Stimulated activated CD8-positive, alpha-beta memory T cell treated with anti-CD3 and anti-CD28 coated beads, Interleukin-4, amount 100 ng/mL, for 24 hours (primary cell): ENCODE data around the gene CD86.

ENCODE experiments used
- DNase-seq: peaks from one replicate; pipeline ENCODE4 v3.0.0-alpha.2; 2020; ENCODE audit warnings: low read depth

Gene CD86

DNA sequence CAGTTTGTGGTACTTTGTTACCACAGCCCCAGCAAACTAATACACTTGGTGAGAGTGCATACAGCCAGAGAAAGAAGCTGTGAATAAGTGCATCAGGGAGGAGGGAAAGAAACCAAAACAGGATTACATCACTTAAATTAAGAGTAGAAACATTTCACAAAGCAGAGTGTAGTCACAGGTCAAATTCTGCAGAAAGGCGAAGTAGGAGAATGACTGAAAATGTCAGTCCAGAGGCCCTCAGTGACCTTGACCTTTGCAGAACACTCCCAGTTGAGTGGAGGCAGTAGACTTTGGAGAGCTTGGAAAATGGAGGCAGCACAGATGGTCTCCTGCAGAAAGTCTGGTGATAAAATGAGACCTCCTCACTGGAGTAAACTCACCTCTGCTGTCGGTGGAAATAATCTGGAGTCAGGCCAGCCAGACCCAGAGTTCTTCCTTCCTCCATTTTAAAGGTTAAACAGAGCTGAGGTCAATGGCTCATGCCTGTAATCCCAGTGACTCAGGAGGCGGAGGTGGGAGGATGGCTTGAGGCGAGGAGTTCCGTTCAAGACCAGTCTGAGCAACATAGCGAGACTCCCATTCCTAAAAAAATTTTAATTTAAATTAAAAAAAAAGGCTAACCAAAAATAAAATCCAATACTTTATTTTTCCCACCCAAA lies 5.0 kb downstream of the CD86 start:
- no peak for DNase-seq

DNA sequence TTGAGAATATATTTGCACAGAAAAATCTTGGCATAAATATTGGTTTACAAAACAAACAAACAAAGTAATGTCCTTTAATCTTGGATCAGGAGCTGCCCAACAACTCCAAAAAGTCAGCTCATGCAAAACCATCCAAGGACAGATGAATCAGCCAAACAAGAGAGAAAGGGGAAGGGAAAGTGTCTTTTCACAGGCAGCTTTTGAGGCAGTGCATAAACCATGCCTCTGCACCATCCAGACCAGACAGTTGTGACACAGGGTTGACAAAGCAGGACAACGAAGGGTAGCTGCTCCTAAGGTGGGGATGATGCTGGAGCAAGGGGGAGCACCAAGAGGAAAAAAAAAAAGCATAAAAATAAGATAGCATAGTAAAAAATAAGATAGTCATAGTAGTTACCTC lies 8.7 kb downstream of the CD86 start:
- DNase-seq, result no peak

DNA sequence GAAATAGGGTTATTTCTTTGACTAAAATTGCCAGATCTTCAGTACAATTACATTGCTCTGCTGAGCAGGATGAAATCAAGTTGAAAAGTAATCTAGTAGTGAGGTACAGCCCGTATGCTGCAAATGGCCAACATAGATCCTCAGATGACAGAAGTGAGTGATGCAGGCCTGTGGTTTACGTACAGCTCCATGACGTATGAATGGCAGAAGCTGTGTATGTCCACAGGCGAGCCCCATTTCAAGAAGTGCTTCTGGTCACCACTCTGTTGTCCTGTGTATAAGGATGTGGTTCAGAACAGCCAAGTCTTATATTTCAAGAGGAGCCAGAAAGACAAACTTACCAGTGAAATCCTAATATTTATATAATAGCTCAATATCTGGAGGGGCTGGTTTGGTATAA lies 9.2 kb downstream of the CD86 start:
- DNase-seq, result no peak

DNA sequence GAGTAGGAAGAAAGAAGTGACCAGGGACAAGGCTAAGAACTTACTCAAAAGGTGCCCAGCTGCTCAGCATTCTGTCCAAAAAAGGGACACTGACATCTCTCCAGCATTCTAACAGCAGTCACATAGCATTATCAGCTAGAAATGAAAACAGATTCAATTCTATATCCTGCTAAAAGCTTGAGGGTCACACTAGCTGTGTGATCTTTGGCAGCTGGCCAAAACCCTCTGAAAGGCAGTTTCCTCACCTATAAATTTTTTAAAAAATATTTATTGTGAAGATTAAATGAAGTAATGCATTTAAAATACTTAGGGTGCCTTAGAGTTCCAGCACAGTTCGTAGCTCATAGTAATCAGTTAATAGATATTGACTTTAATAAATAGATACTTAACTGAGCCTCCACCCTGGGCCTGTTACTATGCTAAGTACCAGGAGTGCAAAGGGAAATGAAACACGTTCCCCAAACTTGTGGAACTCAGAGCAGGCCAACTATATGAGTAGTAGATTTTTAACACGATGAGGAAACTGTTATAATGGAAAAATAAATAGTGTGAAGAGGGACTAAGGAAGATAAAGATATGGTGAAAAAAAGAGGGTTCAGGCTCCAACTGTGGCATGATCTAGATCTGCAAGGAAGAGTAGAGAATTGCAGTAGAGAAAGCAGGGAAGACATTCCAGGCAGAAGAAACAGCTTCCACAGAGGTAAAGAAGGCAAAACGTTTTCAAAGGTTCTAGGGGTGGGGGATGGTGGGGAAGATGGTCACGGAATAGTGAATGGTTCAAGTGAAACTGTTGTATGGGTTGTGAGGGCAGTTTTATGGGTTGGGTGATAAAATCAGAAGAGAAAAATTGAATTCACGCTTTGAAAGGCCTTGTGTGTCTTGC lies 11.4 kb downstream of the CD86 start:
- DNase-seq, result no peak

DNA sequence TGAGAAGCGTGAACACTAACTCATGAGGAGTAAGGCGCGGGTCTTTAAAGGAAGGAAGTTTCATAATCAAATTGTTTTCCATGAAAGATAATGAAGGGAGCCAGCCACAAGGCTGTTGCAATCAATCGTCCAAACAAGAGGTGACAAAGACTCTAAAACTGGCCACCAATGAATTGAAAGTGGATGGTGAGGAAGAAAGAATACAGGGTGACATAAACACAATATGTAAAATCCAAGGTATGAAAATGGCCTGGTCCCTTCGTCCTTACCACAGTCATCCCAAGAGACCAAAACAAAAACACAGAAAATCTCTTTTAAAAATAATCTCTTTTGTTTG lies 12.0 kb downstream of the CD86 start:
- DNase-seq, result no peak

DNA sequence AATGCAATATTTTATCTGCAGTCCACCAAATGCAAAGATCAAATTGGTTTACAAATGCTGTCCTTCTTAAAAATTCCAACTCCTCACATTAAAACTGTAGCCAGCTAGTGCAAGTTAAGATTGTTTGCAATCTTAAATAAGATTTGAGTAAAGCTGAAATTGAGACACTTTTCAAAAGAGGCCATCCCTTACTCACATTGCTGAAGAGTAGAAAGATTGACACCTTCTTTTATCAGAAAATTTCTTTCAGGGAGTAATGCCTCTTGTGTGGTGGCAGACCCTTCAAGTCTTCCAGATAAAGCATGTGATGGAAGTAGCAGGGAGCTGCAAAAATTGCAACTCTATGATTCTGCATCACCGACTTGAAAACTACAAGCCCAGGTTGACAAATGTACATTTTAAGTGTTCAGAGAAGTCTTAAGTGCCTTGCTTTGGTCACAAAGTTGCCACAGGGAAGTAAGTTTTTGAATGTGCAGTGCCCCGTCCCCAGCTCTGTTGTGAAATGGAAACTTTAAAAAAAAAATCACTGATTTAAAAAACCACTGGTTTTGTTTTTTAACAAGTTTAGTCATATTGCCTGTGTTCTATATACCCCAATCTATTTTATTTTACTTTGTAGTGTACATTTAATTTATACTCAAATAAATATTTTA lies 12.6 kb downstream of the CD86 start:
- DNase-seq, result no peak

DNA sequence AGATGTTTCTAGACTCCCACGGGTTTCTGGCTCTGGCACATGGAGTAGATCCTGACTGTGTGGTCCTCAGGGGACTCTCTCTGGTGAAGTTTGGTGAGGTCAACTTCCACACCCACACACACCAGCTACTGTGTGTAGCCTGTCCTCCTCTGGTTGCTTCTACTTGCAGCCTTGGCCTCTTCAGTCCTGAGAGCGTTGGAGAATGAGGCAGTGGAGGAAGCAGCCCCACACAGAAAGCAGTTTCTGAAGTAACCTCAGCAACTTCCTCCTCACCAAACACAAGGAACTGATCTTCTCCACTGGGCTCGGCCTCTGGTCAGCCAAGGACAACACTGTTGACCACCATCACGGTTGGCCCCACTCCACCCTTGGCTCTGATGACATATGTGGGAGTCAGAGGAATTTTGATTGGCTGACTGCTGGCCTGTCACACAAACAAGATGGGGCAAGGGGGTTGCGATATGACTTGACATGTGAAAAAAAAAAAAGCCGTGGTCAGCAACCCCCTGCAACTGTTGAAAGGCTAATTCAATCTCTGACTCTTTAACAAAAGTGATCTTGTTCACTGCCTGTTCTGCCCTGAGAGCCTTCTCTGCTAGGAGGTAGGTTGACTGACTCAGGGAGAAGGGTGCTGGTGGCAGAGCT lies 19.6 kb downstream of the CD86 start:
- no peak for DNase-seq

DNA sequence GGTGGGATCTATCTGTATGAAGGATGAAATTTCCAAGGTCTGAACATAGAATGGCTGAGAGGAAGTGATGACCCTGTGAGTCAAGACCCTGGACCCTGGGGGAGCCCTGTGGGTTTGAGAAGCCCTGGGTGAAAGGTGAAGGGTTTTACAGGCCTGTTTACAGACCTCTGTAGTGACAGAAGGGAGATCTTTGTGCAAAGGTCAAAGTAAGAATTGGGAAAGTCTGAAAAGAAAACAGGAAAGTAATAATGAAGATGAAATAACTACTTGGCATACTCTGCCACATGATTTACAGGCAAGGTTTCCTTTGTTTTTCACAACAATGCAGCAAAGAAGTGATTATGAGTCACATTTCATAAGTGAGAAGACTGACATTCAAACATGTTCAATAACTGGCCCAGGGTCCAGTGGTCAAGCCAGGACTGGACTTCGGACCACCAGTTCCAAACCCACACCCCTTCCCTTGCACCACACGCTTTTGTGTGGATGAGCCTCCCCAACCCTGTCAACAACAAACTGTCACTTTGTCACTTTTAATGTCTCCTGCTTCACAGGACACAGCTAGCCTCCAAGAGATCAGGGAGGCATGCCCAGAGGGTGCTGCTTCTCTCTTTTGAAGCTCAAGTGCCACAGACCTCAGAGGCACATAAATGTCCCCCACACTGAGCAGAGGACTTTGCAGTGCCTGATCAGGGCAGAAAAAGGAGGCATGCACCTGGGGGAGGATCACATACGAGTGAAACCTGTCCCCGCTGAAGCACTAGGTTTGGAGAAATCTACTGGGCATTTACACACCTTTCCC lies 21.5 kb downstream of the CD86 start:
- DNase-seq, result no peak

DNA sequence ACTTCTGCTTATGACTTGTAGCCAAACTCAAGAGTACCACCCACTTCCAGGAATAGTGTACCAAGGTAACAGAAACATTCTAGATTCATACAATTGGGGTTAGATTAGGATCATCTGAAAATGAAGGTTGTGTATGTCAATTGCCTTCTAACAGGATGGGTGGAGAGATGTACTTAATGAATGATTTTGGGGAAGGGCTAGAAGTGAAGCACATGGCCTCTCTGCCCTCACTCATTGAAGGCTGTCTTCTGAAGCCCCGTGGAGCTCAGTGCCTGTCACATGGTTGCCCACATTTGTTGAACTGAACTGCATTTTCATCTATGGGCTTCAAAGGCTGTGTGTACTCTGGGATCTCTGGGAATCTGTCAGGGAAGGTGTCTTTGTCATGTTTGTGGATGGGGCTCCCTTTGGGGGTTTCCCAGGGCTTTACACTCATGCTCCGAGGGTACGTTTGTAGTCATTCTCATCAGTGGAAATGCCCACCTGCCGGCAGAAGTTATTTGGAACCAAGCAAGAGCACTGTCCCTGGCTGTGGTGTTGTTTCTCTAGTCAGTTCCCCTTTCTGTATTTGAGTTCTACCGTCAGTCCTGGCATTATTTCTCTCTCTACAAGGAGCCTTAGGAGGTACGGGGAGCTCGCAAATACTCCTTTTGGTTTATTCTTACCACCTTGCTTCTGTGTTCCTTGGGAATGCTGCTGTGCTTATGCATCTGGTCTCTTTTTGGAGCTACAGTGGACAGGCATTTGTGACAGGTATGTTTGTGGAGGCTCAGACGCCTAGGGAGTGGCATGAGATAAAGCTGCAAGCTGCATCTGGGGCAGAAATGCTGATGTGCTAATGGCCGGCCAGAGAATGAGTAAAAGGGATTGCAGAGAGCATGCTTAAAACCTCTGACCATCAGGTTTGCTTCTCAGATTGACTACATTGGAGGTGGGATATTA lies 22.4 kb downstream of the CD86 start:
- DNase-seq, result no peak

DNA sequence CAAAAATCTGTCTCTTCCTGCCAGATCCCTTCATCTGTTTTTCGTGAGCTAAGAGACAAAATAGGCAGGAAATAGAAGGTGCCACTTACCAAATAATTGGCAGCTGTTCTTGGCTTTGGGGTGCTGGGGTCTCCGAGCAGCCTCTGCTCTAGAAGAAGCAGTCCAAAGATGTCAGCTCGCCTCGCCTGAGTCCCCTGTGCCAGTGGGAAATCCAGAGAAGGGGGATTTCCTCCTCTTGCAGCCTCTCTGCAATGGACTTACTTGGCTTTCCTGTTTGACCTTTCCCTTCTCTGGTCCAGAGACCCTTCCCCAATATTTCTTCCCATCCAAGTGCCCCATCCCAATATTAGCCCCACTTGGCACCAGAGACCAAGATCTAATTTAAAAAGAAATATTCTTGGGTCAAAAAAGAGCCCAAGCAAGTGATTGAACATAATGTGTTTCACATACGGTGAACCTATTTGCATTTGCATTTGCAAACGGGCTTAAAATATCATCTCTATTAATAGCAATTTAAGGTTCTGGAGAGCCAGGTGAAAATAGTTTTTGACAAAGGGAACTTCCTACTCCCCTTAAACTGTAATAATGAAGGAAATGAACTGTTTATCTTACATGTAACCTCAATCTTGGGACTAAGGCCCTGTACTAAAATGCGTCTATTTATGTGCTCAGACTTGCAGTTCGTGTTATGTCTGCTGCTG lies 23.2 kb downstream of the CD86 start:
- no peak for DNase-seq

DNA sequence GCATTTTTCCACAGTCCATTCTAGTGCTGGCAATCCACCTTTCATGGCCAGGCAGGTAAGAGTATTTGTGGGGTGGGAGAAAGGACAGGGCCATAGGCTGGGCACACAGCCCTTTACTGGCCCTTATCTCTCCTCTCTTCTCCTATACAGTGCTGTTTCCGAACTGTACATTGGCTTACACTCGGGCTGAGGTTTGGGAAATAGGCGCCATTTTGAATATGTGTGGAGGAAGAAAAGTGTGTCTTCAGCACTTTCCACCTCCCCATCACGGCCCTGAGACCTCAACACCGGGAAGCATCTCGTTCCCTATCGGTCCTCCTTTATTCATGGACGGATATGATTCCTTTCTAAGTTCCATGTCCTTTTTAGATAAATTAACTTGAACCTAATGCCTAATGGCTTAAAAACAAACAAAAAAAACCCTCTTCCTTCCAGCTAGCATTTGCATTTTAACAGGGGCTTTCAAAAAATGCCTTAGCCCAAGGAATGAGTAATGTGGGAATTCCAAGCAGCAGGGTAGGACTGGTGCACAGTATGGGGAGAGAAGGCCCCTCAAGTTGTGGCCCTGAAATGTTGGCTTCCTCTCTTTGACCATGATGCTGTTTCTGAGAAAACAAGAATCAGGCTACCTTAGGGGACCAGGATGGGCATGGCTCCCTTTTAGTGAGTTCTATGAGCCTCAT lies 24.5 kb downstream of the CD86 start:
- DNase-seq, result no peak

DNA sequence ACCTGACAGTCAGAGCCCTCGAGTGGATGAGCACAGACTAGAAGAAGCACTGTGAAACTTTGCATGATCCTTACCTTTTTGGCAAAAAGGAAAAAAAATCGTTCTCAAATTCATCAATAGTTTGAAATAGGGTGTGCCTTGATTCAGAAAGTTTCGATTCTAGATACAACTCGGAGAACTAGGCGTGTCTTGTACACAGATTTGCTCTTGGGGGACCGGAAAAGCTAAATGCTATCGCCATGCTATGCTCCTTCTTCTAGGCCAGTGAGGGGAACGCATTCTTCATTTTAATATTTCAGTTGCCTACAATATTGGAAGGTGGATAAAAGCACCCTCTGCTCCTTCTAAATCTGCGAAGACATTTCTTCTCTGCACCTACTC lies 25.0 kb downstream of the CD86 start:
- DNase-seq, result no peak

DNA sequence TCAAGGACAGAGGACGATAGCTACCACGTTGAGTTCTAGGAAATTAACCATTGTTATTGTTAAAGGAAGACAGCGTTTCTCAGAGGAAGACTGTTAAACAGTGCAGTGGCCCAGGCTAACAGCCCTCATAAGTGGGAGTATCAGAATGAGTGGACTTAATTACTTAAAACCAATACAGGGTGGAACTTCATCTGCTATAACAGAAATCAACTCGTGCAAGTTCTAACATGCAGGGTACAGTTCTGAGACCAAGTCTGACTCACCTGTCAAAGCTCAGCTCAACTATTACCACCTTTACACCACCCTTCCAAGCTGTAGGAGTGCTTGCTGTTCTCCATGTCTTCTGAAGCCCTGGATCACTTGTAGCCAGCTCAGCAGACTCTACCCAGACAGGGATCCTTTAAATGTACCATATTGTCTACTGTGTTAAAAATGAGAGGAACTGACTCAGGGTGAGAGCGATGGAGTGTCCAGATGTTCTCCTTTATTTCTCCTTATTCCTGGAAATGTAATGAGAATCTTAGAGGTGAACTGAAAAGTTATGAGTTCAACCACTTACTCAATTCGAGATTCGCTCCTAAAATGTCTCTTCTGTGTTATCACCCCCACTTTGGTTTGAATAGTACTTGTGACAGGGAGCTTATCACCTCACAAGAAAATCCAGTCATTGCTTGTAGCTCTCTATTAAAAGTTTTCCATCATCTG lies 26.5 kb downstream of the CD86 start:
- no peak for DNase-seq

DNA sequence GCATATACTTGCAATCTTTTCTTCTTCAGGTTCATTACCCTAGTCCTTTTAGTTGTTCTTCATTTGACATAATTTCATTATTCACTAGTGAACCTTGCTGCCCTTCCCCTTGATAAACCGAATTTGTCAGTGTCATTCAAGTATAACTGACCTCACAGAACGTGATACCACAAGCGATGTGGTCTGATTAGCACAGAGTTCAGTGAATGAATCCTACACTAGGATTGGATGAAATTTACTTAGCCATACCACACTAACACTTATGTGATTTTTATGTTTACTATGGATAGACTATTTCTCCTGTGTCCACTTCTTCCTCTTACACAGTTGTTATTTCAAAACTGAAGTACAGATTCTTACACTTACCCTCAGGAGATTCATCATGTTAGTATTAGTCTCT lies 27.2 kb downstream of the CD86 start:
- DNase-seq, result no peak

DNA sequence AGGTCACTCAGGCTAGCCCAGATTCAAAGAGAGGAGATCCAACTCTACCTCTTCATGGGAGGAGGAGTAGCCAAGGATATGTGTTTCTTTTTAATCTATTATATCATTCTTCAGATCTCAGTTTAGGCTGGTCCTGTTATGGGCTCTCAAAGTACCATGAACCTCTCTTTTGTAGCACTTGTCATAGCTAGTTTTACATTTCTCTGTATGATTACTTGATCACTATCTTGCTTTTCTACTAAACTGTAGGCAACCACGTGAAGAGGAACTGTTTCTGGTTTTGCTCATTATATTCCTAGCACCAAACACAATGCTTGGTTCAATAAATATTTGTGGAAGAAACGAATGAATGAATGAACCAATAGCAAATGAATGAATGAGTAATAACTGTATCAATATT lies 29.6 kb downstream of the CD86 start:
- DNase-seq, result no peak

DNA sequence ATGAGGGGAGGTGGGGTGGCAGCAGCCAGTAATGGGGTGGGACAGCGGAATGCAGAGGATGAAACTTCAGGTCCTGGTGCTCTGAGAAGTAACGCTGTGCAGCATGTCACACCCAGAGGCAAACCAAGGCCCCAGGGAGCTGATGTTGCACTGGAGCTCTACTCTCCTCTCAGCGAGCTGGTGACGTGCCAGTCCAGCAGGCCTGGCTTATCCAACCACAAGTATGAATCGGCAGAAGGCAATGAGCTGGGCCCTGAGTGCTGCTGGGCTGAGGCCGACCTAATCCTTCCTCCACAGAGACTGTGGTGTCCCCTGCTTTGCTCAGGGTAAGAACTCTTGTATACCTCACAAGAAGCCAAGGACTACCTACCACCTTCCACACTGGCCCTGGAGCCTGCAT lies 30.5 kb downstream of the CD86 start:
- no peak for DNase-seq

DNA sequence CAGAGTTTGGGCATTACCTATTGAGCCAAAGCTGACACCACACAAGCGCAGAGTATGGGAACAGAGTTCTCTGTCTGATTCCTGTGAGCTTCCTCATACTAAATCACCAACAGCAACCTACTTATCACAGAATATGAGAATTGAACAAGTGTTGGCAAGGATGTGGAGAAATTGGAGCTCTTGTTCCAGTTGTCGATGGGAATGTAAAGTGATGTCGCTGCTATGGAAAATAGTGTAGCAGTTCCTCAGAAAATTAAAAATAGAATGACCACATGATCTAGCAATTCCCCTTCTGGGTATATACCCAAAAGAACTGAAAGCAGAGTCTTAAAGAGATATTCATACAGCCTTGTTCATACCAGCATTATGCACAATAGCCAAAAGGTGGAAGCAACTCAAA lies 33.4 kb downstream of the CD86 start:
- DNase-seq, result no peak

DNA sequence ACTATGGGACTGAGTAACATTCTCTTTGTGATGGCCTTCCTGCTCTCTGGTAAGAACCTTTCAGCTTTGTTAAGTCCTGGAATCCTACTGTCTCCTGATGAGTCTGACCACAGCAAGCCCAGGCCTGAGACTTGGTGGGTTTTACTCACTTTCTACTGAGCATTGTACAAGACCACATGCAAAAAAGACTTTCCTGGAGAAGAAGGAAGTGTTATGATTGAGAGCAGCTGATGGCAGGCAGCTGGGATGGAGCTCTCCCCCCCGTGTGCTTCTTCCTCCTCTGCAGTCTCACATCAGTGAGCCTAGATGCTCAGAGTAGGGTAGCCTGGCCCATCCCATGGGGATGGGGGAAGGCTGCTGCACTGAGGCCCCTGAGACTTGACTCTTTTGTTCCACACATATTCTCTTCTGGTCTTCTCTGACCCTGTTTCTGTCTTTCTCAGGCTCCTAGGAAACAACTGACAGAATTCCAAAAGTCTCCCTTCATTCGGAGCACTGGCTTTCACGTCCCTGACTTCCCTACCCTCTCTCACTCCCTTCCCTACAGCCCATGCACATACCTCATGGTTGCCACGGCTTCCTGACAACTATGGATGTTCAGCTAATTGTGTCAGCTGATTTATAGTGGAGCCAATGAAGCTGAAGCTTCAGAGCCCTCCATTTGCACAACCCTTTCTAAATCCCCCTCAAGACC lies 36.6 kb downstream of the CD86 start:
- DNase-seq, result no peak
